Stimulated activated CD8-positive, alpha-beta memory T cell treated with anti-CD3 and anti-CD28 coated beads, Interleukin-2, amount 100 ng/mL, for 48 hours (primary cell): ENCODE data around the gene GMPR.

ENCODE experiments used
- DNase-seq, 2 donors: peaks; one replicate each; pipeline ENCODE4 v3.0.0-alpha.2; 2020; ENCODE audit warnings: low read depth in 2 of 2

The GMPR gene

GRCh38 chr6:16326971-16327776, 88.8 kb downstream of the GMPR start:
- DNase-seq = no peak

GRCh38 chr6:16327777-16328325, 89.5 kb downstream of the GMPR start:
- no peak for DNase-seq

GRCh38 chr6:16329233-16329632, 90.8 kb downstream of the GMPR start:
- DNase-seq = no peak

DNA sequence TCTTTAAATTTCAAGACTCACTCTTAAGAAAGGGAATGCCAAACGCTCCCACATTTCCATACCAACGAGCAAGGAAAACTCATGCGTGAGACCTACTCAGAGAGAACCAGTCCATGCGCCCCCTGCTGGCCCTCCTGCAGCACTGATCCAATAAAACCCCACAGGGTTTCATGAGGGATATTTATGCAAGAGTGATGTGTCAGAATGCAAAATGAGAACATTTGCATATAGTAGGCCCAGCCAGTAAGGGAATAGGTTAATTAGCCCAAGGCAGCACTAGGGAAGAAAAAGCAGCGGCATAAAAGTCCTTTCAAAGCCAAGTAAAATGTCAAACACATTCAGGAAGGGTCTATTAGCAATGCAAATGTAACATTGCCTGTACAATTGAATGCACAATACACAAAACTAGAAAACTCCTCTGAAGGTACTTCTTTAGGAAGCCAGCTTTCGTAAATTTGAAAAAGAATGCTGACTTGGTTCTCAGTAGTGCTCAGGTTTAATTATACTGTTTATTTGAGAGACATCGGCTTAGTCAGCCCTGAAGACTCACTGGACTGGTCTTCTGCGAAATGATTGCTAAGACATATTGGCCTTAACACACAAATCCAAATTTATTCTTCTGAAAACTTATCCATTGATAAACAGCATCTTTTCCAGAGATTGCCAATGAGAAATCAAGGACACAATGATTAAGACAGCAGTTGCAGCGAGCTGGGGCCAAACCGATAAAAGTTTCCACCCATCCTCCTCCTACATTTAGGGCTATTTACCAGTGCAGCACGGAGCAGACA, 93.2 kb downstream of the GMPR start:
- DNase-seq = peak; percentile 45 to 46

- DNase-seq = peak; percentile 62 to 70
Measured at GRCh38 chr6:16332175-16332542, 93.8 kb downstream of the GMPR start.

- no peak for DNase-seq
Measured at GRCh38 chr6:16333580-16333979, 95.2 kb downstream of the GMPR start.

DNA sequence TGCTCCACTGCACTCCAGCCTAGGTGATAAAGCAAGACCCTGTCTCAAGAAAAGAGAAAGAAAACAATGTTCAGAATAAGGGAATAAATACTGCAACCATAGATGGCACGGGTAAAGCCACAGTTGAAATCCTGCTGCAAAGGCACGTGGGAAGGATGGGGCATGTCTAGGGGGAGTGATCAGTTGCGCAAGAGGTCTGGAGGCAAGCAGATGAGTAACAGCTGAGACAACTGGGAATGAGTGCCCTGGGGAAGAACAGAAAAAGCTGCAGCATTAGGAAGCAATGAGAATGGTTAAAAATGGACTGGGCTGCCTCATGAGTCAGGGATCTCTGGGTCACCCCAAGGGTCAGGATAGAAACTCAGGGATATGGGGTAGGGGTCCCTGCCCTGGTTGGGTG, 96.3 kb downstream of the GMPR start:
- DNase-seq = no peak

DNA sequence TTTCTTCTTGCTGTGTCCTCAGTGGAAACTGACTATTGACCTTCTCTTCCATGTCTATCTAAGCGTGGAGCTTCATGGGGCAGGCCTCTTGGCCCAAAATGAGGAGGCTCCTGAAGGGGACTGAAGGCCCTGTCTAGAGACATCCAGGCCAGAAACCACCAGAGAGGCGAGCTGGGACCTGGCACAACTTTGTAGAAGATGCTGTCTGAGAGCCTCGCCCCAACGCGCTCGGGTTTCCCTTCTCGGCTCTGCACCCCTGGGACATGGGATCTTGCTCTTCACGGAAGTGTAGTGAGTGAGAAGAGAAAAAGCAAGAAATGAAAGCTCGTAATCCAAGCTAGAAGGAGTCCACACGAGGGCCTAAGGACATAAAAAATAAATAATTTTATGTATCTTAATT, 96.8 kb downstream of the GMPR start:
- DNase-seq = no peak

GRCh38 chr6:16336056-16336818, 97.8 kb downstream of the GMPR start:
- DNase-seq = no peak

GRCh38 chr6:16336911-16337294, 98.5 kb downstream of the GMPR start:
- no peak for DNase-seq

DNA sequence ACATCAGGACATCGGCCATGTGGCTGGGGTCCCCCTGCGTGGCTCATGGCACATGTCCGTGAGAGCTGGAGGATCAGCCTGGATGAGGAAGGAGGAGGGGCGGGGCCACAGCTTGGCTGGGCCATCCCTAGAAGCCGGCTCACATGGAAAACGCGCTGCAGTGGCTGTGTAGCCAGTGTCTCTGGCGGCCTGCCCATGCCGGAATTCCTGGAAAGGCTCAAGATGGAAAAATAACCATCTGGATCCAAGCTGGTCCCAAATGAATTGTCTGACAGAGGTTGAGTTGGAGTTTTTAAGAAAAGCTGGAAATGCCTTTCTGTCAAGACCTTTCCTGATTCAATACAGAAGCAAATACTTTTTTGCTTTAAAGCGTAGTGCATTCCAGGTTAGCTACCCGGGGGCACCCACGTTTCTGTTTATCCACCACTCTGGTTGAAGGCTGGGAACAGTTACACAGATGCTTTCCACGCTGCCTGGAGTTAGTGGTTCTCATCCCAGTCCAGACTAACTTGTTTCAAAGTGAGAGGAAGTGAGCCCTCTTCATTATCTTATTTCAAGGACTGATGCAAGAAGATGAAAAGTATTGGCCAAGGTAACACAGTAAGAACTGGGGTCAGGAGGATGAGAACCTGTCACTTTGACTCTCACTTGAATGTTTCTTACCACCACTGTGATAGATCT, 99.0 kb downstream of the GMPR start:
- no peak for DNase-seq

GRCh38 chr6:16338577-16339264, 100.3 kb downstream of the GMPR start:
- no peak for DNase-seq

DNA sequence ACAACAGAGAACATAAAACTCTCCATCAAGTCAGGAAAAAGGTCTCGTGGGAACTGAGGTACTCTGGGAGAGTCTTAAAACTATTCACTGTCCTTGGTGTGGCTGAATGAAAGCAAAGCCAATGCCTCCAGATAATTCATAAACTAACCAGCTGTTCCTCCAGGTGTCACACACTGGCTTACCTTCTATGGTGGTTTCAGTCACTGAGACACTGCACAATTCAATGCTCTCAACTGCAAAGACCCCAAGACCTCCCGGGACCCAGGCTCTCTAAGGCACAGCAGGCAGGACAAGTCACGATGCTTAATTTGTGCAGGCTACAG, 100.8 kb downstream of the GMPR start:
- DNase-seq = no peak

GRCh38 chr6:16343593-16343992, 105.2 kb downstream of the GMPR start:
- no peak for DNase-seq

GRCh38 chr6:16344756-16345155, 106.4 kb downstream of the GMPR start:
- DNase-seq = no peak
